Hematopoietic multipotent progenitor cell treated with erythropoietin and hydrocortisone succinate and interleukin-3 and kit ligand, for 6 days (in vitro differentiated cells): ENCODE measurements around the gene MRPL21.
A peak's percentile ranks its signal among the peaks of the same experiment; 100 is the strongest.
"Not testable (repeated sequence)": the region's sequence is repeated elsewhere in the genome, so short reads cannot be mapped to it uniquely, and the experiment has no call there.

Experiments
- DNase-seq: peaks from one replicate; pipeline ENCODE4 v3.0.0-alpha.2; 2015

The MRPL21 gene

DNA sequence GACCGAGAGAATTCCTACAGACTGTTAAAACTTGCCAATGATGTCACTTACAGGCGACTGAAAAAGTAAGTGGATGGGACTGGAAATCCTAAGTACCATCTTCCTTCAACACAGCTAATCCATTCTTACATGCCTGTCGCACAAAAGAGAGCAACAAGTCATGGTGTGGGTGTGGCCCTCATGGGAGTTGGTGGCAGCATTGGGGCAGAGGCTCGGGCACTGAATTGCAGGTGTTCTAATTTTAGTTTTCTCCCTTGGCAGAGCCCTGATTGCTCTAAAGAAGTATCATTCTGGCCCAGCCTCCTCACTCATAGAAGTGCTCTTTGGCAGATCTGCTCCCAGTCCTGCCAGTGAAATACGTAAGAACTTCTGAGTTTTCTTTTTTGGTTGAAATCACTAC, 4.6 kb upstream of the MRPL21 start:
- no peak for DNase-seq

DNA sequence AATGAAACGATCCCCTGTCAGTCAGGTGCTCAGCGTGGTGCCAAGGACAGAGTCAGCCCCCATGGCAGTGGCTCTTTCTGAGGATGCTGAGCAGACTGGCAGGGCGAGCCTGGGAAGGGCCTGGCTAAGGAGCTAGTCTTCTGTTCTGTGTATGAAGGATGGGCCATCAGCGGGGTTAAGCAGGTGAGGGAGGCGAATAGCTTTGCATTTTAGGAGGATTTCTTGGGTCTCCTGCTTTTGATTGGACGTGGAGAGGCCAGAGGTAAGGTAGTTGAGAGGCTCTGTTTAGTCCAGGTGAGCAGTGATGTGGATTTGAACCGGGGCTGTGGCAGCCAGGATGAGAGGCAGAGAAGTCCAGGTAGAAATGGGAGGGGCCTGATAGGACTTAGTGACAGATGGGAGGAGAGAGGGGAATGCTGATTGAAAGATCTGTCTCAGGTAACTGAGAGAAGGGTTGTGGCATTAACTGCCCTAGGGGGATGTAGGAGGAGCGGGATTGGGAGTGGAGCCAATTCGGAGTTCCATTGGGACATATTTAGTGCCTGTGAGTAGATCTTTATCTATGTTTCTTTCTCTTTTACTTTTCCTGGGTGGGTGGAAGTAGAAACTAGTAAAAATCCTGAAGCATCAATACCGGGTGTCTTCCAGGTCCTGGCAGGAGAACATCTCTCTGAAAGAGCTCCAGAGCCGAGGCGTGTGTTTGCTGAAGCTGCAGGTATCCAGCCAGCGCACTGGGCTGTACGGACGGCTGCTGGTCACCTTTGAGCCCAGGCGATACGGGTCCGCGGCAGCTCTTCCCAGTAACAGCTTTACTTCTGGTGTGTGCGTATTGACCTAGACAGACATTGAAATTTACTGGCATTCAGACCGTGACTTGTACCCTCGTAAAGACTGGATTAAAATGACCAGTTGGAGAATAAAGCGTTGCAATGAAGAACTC, 2.1 kb upstream of the MRPL21 start:
- DNase-seq, result no peak

DNA sequence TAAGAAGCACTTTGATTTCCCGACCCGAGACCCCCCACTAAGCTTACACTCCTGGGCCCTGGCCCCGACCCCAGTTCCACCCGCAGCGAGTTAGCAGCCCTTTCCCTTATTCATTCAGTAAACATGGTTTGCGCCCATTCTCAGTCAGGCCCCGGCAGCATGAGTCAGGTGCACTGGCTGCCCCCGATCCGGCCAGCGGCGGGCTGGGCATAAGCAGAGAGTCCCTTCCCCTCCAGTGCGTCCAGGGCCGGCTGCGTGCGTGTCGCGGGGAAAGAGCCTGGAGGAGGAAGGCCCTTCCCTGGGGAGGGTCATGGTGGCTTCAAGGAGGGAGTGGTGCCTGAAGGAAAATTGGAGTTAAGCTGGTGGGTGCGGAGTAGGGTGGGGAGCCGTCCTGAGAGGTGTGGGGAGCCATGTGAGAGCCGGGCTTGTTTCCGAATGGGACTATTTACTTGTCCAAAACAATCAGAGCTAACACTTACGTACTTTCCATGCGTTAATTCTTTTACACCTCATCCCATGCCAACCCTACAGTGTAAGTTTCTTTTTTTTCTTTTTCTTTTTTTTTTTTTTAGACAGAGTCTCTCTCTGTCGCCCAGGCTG, 716 bp upstream of the MRPL21 start:
- peak; percentile 43 for DNase-seq

DNA sequence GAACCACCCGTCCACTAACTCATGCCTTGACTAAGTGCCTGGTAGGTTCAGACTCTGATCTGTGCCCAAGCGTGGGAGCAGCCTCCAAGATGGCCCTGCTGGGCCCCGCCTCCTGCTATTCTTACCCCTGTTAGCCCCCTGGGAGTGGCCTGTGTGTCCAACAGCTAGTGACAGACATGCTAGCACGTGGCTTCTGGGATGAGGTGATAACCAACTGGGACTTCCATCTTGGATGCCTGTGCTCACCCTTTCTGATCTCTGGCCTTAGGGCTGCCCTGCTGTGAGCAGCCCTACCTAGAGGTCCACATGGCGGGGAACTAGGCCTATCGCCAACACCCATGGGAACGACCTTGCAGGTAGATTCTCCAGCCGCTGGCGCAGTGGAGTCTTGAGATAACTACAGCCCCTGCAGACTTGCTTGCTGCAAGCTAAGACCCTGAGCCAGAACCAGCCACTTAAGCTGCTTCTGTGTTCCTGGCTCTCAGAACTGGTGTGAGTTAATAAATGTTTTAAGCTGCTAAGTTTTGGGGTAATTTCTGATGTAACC, 2.7 kb downstream of the MRPL21 start:
- peak; percentile 44 for DNase-seq

DNA sequence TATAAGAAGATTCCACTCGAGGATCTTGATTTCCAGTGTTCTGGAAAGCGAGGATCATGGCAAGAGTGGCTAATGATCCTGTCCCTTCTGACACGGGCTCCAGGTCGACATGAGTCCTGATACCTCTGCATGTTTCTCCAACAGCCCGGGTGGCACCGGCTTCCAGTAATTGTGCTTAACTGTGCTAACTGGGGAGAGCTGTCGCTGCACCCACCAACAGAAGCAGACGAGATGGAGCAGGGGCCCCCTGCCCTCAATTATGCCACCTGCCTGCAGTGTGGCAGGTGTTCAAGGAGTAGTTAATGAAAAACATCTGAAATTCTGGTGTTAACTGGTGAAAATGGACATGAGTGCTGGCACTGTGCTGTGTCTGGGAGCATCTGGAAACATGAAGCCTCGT, 6.2 kb downstream of the MRPL21 start:
- DNase-seq, result no peak

DNA sequence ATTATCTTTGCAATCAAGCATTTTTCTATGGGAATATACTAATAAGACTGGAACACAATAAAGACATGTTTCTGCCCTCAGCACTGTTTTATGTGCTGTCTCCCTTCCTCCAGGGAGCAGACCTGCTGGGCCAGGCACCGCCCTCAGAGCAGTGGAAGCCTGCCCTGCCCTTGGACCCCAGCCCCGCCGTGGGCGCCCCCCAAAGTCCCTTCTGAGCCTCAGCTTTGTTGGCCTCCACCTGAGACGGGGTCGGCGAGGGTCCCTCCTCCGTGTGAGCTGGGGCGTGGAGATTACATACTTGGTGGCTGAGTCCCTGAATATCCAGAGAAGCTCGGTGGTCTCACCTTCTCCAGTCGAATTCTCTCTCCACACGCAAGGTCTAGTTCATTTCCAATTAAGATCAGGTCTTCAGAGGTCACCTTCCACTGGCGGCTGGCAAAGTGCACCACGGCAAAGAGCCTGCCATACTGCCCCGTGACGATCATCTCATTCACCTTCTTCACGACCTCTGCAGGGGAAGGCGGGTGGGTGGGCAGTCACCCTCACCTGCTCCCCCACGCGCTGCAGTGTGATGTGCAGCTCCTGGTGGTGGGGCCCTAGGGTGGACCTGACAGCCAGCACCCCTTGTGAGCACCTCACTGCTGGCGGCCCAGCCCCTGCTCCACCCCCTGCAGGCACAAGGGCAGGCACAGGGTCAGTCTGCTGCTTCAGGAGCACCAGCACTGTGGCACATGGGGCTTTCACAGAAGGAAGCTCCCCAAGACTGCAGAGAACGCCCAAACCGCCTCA, 7.3 kb downstream of the MRPL21 start:
- no peak for DNase-seq

DNA sequence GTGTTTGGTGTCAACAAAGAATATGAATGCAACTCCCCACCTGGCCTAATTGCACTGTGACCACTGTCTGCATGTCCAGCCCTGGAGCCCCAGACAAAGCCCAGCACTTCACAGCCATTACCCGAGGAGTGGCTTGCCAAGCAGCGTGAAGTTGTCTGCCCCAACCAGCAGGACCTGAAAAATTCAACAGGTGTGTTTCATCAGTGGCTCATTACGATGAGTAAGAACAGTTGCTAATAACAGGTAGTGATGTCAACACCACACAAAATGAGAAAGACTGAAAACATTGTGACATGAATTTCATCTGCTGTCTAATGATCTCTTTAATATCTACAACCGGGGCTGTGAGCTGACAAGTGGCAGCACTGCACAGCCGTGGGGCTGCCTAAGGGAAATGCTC, 10.3 kb downstream of the MRPL21 start:
- no peak for DNase-seq

DNA sequence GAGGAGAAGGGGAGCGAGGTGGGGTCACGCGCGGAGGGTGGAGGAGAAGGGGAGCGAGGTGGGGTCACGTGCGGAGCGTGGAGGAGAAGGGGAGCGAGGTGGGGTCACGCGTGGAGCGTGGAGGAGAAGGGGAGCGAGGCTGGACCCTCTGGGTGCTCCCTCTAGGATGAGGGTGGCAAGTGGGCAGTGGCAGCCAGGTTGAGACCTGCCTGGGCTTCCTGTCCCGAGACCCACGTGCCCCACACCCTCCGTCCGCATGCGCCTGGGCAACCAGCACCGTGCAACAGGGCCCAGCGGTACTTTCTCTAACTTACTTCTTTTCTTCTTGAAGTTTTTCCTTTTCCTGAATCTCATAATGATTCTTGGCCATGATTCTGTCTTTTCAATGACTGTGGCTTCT, 11.1 kb downstream of the MRPL21 start:
- no peak for DNase-seq

DNA sequence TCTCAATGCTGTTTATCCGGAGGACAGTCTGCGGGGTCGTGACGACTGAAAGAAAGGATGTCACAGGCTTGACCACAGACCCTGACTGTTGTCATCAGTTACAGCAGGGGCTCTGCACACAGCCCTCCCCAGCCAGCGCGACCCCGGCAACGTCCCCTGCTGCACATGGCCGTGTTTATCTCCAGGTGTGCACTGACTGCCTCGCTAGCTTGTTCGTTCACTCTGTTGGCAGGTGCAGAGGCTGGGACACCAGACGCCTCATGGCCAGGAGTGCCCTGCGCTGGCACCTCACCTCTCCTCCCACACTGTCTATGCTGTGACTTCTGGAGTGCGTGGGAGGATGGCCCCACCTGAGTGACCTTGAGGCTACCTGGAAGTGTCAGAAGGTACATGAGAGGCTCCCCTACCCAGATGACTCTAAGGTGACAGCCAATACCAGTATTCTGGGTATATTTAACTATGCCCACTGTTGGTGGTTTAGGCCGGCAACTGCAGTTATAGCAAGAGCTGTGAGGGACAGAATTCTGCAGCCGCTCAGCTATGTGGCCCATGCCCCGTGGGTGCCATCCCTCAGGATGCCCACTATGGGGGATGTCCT, 12.2 kb downstream of the MRPL21 start:
- DNase-seq, result no peak

DNA sequence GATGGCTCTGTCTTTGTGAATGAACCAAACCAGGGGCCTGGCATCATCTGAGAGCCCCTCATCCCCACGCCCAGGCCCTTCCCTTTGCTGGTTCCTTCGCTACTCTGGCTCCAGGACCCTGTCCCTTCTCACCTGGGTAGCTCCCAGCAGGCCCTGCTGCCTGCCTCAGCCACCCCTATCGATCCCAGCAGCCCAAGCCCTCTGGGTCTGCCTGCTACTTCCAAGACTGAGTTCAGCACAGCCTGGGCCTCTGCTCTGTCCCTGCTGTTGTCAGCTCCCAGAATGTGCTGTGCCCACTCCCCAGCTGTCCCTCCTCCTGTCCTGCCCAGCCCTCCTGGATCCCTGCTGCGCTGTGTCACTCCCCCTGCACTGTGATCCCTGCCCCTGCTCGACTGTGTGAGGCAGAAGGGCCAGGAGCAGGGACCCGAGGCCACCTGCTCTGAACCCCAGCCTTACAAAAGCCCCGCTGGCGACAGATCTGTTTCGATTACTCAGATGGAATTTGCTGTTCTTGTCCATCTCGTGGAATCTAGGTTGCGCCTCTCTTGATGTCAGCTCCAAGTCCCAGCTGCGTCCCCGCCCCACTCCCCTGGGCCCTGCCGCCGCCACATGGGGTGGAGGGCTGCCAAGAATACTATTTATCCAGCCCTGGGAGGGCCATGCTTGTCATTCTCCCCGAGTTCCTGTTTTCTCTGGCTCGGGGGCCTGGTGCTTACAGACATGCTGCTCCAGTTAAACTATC, 13.0 kb downstream of the MRPL21 start:
- peak; percentile 56 for DNase-seq

DNA sequence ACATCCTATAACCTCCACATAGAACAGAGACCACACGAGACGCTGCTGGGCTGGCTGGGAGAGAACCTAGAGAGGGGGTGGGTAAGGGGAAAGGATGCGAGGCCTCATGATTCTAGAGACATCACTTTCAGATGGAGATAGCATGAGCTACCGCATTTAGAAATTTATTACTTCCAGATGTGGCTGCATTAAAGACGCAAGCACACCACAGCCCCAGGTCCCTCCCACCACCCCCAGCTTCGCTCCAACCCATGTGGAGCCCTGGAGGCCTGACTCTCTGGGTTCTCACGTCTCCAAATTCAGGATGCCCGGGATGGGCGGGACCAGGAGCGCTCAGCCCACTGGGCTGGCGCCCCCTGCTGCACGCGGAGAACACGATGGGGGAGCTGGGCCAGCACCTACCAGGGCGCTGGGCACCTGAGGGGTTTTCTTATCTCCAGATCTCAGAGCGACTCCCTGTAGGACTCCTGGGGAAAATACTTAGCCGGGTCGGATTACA, 13.6 kb downstream of the MRPL21 start:
- no peak for DNase-seq

DNA sequence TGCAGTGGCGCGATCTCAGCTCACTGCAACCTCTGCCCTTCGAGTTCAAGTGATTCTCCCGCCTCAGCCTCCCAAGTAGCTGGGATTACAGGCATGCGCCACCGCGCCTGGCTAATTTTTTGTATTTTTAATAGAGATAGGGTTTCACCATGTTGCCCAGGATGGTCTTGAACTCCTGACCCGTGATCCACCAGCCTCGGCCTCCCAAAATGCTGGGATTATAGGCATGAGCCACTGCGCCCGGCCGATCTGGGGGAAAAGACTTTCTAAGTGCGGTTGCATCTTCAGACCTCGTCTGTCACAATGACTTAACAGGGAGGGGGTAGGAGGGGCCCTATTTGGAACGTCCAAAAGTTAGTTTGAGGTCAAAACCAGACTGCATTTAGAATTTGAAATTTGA, 18.8 kb downstream of the MRPL21 start:
- not testable (repeated sequence) for DNase-seq

DNA sequence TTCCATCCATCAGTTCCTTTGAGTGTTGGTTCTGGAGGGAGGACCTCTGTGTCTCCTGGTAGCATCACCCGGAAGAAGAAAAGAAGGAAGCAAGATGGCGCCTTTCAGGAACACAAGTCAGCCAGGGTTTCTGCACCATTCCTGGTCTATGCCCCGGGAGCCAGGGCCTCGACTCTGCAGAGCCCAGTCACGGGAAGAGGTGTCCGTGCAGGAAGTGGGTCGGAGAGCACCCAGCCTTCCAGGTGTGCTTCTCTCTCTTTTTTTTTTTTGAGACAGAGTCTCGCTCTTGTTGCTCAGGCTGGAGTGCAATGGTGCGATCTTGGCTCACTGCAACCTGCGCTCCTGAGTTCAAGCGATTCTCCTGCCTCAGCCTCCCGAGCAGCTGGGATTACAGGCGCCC, 21.2 kb downstream of the MRPL21 start:
- no peak for DNase-seq

DNA sequence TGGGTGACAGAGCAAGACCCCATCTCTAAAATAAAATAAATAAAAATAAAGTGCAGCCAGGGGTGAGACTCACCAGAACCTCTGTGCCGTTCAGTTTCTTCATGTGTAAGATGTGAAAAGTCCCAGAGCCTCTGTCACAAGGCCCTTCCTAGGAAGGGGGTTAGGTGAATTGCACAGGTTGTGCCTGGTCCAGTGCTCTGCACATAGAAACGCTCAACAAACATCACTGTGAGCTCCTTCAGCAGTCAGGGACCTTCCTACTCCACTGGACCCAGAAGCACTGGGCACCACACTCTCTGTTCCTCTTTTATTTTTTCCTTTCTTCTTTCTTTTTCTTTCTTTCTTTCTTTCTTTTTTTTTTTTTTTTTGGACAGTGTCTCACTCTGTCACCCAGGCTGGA, 22.3 kb downstream of the MRPL21 start:
- no peak for DNase-seq

DNA sequence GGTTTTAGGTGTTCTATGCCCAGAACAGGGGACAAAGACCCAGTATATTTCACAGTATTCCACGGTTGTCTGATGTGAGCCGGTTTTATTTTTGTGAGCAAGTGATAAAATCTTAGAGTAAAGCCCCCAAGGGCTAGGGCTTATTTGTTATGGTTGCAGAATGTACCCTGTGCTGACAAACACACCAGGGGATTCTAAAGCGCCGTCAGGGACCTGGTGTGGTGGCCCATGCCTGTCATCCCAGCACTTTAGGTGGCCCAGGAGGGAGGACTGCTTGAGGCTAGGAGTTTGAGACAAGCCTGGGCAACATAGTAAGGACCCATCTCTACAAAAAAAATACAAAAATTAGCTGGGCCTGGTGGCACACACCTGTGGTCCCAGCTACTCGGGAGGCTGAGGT, 22.8 kb downstream of the MRPL21 start:
- DNase-seq, result no peak

DNA sequence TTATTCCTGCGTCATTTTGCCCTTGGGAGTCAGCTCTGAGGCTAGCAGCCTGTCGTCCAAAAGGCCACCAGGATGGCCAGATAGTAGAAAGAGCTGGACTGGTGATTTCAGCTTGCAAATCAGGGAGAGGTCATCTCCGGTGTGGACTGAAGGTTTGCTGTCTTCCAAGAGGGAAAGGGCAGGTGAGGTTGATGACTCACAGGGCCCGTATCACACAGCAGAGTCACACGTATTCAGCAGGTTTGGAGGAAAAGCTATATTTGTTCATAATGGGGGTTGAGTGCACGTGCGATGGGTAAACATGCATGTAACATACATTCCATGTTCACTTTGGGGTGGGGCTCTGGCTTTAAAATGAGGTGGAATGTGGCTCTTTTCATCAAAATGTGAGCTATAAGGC, 25.6 kb downstream of the MRPL21 start:
- DNase-seq, result no peak

DNA sequence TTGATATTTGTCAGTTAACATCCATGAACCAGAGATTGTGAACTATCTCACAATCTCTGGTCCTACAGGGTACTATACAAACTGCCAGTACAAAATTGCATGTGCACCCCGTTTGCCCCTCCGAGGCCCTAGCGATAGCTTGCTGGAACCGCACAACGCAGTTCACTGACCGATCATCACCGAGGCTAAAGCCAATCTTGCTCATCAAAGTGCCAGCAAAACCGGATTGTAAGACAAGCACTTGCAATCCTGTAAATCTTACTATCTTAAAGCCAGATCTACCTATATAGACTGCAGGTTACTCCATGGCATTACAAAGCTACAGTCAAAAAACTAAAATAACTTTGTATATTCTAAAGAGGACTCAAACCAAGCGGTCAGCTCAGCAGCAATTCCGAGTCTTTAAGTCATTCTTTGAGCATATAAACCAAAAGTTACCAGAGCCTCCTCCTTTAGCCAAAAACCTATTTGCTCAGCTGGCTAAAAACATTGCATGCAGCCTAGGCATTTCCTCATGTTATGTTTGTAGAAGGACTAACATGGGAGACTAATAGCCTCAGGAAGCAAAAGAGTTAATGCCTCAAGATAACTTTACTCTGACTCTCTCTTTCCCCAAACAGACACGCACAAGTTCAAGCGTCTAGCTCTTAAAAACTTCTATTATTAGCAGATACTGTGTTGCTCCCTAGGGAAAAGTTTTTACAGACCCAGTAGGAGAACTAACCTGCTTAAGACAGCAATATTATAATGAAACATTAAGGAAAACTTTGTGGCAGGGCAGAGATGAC, 31.2 kb downstream of the MRPL21 start:
- DNase-seq, result no peak

DNA sequence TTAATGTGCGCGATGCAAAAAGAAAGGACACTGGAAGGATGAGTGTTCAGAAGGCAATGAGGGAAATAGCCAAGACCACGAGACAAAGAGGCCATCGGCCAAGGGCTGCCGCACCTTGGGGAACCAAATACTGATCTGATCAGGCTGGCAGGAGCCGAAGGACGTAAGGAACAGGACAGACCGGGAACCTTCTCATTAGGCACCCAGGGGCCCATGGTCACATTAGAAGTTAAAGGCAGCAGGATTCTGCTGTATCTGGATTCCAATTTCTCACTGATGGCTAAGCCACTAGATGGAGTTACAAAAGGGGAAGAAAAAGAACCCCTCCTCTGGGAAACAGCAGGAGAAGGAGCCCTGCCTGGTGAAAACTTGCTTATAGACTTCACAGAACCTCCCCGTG, 33.2 kb downstream of the MRPL21 start:
- no peak for DNase-seq

DNA sequence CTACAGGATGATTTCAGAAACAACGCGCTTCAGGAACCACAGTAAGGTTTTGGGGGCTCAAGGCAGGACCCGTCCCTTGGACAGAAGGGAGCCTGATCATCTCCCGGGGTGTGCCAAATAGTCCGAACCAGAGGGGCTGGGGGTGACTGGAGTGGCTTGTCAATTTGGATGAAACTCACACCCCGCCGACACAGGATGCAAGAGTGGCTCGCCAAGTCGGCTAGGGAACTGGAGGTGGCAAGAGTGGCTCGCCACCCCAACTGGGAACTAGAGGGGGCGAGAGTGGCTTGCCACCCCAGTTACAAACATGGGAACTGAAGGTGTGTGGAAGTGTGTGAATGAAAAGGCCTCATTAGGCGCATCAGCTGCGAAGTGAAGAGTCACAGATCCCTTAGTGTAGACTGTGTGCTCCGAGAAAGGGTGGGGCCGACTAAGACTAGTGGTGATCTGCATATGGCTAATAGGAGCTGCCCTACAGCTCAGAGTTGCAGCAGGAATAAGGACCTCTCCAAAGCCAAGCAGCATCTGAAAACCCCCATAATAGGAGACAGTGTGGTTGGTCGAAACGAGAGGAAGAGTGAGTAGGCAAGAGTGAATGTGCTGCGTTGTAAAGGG, 35.3 kb downstream of the MRPL21 start:
- DNase-seq, result no peak

DNA sequence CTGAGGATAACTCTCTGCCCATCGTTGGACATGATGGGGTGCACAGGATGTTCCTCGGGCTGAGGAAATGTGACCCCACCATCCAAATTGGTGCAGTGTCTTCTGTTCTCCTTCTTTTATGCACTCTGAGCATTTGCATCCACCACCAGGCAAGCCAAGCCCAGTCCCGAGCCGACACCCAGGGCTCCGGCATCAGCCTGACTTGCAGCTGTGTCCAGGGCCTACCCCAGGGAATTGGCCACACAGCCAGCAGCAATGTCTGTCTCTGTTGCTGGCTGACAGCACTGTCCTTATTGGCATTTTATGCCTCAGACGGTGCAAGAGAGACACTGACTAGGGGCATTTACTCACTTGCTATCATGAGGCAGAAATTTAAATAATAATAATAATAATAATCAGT, 36.6 kb downstream of the MRPL21 start:
- no peak for DNase-seq

DNA sequence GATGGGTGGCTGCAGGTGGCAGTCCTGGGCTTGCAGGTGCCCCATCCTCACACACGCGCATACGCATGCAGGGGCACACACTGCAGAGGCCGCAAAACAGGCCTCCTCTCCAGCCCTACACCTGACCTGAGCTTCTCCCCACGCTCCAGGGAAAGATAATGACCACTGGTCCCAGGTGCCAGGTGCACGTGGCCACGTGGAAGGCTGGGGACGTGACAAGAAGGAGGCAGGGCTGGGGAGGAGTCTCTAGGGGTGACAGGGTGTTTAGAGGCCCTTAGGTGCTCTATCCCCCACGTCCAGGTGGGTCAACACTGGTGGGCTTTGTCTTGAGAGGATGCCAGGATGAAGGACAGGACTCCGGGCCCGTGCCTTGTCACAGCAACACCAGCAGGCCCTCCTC, 38.4 kb downstream of the MRPL21 start:
- DNase-seq, result no peak
